Measurements from ENCODE around the gene ACCS. TPM values are rescaled to one million over a fixed set of nuclear protein-coding genes. Genes with fewer than 3 reads are reported as not detected.

ACCS gene
- total RNA-seq, 2 experiments from 2014 or later: 16.2 to 16.6 TPM

DNA sequence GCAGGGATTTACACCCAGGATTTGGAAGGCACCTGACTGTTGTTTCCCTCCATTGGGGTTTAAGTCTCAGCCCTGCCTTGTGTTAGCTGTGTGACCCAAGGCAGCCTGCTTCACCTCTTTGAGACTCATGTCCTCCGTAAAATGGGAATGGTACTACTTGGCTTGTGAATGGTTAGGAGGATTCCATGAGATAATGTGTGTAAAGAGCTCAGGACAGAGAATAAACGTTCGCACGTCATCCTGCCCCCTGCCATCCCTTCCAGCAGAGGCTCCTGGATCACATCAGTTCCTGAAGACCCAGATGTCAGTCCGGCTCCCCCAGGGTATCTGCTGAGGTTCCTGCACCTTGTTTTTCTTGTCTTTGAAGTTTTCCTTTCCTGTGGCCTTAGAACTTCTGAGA is 35.1 kb upstream of the ACCS start:
- Mint-ChIP-seq H3K4me1 (ENCODE audit: low read depth) (no peaks in the 10 kb centered on the region), H3K9me3 (peaks cover 5% of the 10 kb centered on the region), H3K27ac (no peak overlapping the region), H3K36me3 (ENCODE audit: low read depth) (no peaks in the 10 kb centered on the region), H3K27me3 (ENCODE audit: low read depth) (peaks cover 20% of the 10 kb centered on the region), H3K4me3 (no peak overlapping the region)
- CTCF ChIA-PET: interaction anchor here (1.4 kb wide), 1 partner anchor 141 kb away, joined by 4 read pairs; no protein-coding TSS in a partner anchor
- no peak for DNase-seq
- intact Hi-C loops (cut with micrococcal nuclease): no loop called here

DNA sequence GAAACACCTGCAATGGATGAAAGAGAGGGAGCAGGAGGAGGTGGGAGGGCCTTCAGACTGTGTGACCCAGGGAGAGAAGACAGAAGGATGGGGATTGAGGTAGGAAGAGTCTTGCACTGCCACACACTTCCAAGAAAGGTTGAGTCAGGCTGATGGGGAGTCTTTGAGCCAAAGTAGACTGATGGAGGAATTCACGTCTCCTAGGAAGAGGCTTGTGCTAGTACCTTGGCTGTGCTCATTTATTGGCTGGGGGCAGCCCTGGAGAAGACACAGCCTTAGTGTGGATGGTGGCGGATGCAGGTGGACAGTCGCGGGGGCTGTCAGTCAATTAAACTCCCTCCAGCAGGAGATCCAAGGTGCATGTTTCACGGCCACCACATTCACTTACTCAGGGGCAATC is 34.5 kb upstream of the ACCS start:
- H3K9me3 Mint-ChIP-seq: no peaks in the 10 kb centered on the region
- CTCF ChIA-PET: interaction anchor here (1.4 kb wide), 1 partner anchor 142 kb away, joined by 4 read pairs; no protein-coding TSS in a partner anchor
- intact Hi-C loops (cut with micrococcal nuclease): no loop called here
- H3K27me3 Mint-ChIP-seq (ENCODE audit: low read depth): peaks cover 18% of the 10 kb centered on the region
- H3K4me1 Mint-ChIP-seq (ENCODE audit: low read depth): no peaks in the 10 kb centered on the region
- H3K27ac Mint-ChIP-seq: no peak overlapping the region
- H3K36me3 Mint-ChIP-seq (ENCODE audit: low read depth): no peaks in the 10 kb centered on the region
- H3K4me3 Mint-ChIP-seq: no peak overlapping the region
- DNase-seq: no peak

- DNase-seq: no peak
- no peak overlapping the region for H3K27ac Mint-ChIP-seq
- no peaks in the 10 kb centered on the region for H3K9me3 Mint-ChIP-seq
- intact Hi-C loops (cut with micrococcal nuclease): no loop called here
- H3K4me1 Mint-ChIP-seq (ENCODE audit: low read depth): no peaks in the 10 kb centered on the region
- H3K4me3 Mint-ChIP-seq: no peak overlapping the region
- no peaks in the 10 kb centered on the region for H3K36me3 Mint-ChIP-seq (ENCODE audit: low read depth)
- peaks cover 16% of the 10 kb centered on the region for H3K27me3 Mint-ChIP-seq (ENCODE audit: low read depth)
- CTCF ChIA-PET: no interaction called here
Measured at GRCh38 chr11:44032299-44033085, 33.6 kb upstream of the ACCS start.

- H3K27ac Mint-ChIP-seq: no peak overlapping the region
- intact Hi-C loops (cut with micrococcal nuclease): no loop called here
- H3K4me1 Mint-ChIP-seq (ENCODE audit: low read depth): no peaks in the 10 kb centered on the region
Measured at GRCh38 chr11:44033411-44033850, 32.6 kb upstream of the ACCS start.

DNA sequence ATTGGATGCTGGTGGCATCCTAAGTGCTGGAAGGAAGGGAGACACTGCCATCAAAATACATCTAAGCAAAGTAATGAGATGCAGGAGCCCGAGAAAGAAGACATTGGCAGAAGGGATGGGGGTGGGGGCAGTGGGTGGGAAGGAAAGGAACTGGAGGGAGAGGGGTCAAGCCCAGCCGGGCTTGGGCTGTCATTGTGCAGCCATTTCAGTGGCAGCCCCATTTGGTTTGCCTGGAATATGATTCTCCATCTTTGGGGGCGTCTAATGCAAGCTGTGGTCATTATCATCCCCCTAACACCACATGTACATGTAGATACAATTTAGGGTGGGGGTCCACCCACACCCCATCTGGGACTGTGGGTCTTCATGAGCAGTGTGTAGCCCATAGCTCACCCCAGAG is 32.2 kb upstream of the ACCS start:
- intact Hi-C loops (cut with micrococcal nuclease): no loop called here
- CTCF ChIA-PET: no interaction called here
- no peak overlapping the region for H3K4me3 Mint-ChIP-seq
- no peaks in the 10 kb centered on the region for H3K36me3 Mint-ChIP-seq (ENCODE audit: low read depth)
- no peaks in the 10 kb centered on the region for H3K4me1 Mint-ChIP-seq (ENCODE audit: low read depth)
- no peak for DNase-seq
- no peak overlapping the region for H3K27ac Mint-ChIP-seq
- H3K27me3 Mint-ChIP-seq (ENCODE audit: low read depth): peaks cover 19% of the 10 kb centered on the region
- H3K9me3 Mint-ChIP-seq: no peaks in the 10 kb centered on the region

More at GRCh38 chr11:44033411-44033850, 32.6 kb upstream of the ACCS start:
- CTCF ChIA-PET: no interaction called here
- no peak for DNase-seq
- H3K9me3 Mint-ChIP-seq: no peaks in the 10 kb centered on the region
- H3K27me3 Mint-ChIP-seq (ENCODE audit: low read depth): peaks cover 19% of the 10 kb centered on the region
- no peak overlapping the region for H3K4me3 Mint-ChIP-seq
- no peaks in the 10 kb centered on the region for H3K36me3 Mint-ChIP-seq (ENCODE audit: low read depth)

- H3K9me3 Mint-ChIP-seq: no peaks in the 10 kb centered on the region
- peaks cover 15% of the 10 kb centered on the region for H3K27me3 Mint-ChIP-seq (ENCODE audit: low read depth)
- no peak overlapping the region for H3K4me3 Mint-ChIP-seq
- H3K36me3 Mint-ChIP-seq (ENCODE audit: low read depth): no peaks in the 10 kb centered on the region
- no peaks in the 10 kb centered on the region for H3K4me1 Mint-ChIP-seq (ENCODE audit: low read depth)
- no peak overlapping the region for H3K27ac Mint-ChIP-seq
- DNase-seq: peak; percentile 18
- CTCF ChIA-PET: interaction anchor here (0.9 kb wide), 1 partner anchor 145 kb away, joined by 4 read pairs; no protein-coding TSS in a partner anchor
- intact Hi-C loops (cut with micrococcal nuclease): loop anchor here (5.0 kb wide), 1 partner anchor 207 kb away; no protein-coding TSS in a partner anchor
Measured at GRCh38 chr11:44034639-44035038, 31.4 kb upstream of the ACCS start.

- intact Hi-C loops (cut with micrococcal nuclease): loop anchor here (1.0 to 5.0 kb wide), 3 partner anchors 93 to 210 kb away; no protein-coding TSS in a partner anchor
- peak; percentile 60 for DNase-seq
- Mint-ChIP-seq H3K4me1 (ENCODE audit: low read depth) (no peaks in the 10 kb centered on the region), H3K4me3 (no peak overlapping the region), H3K27me3 (ENCODE audit: low read depth) (peaks cover 8% of the 10 kb centered on the region), H3K9me3 (peaks cover 8% of the 10 kb centered on the region), H3K27ac (no peak overlapping the region), H3K36me3 (ENCODE audit: low read depth) (no peaks in the 10 kb centered on the region)
- CTCF ChIA-PET: interaction anchor here (0.6 to 4.0 kb wide), 2 partner anchors 20 to 148 kb away, joined by 4 to 18 read pairs; no protein-coding TSS in a partner anchor
Measured at GRCh38 chr11:44036811-44037657, 29.0 kb upstream of the ACCS start.

- H3K4me1 Mint-ChIP-seq (ENCODE audit: low read depth): no peaks in the 10 kb centered on the region
- CTCF ChIA-PET: interaction anchor here (0.7 to 4.0 kb wide), 2 partner anchors 148 to 416 kb away, joined by 3 to 18 read pairs; no protein-coding TSS in a partner anchor
- no peaks in the 10 kb centered on the region for H3K36me3 Mint-ChIP-seq (ENCODE audit: low read depth)
- H3K27ac Mint-ChIP-seq: no peak overlapping the region
- peaks cover 8% of the 10 kb centered on the region for H3K9me3 Mint-ChIP-seq
- no peak overlapping the region for H3K4me3 Mint-ChIP-seq
- DNase-seq: no peak
- H3K27me3 Mint-ChIP-seq (ENCODE audit: low read depth): peaks cover 8% of the 10 kb centered on the region
- intact Hi-C loops (cut with micrococcal nuclease): loop anchor here (1.0 to 5.0 kb wide), 3 partner anchors 93 to 210 kb away; no protein-coding TSS in a partner anchor
Measured at GRCh38 chr11:44037658-44037998, 28.4 kb upstream of the ACCS start.

DNA sequence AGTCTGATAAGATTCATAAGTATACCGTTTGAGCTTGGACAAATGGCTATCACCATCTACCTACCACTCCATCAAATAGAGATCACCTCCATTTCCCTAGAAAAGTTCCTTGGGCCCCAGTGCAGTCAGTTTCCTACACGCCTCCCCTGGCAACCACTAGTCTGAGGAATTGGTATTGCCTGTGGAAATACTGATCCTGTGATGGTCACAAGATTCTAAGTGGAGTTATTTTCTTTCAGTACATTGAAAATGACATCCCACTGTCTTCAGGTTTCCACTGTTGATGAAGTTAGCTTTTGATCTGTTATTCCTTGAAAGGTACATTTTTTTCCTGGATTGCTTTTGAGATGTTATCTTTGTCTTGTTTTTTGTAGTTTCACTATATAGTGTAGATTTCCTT is 22.9 kb upstream of the ACCS start:
- CTCF ChIA-PET: no interaction called here
- Mint-ChIP-seq H3K4me1 (ENCODE audit: low read depth) (no peaks in the 10 kb centered on the region), H3K4me3 (no peak overlapping the region), H3K9me3 (peaks cover 8% of the 10 kb centered on the region), H3K27ac (no peak overlapping the region), H3K36me3 (ENCODE audit: low read depth) (no peaks in the 10 kb centered on the region), H3K27me3 (ENCODE audit: low read depth) (no peaks in the 10 kb centered on the region)
- no peak for DNase-seq
- intact Hi-C loops (cut with micrococcal nuclease): no loop called here

DNA sequence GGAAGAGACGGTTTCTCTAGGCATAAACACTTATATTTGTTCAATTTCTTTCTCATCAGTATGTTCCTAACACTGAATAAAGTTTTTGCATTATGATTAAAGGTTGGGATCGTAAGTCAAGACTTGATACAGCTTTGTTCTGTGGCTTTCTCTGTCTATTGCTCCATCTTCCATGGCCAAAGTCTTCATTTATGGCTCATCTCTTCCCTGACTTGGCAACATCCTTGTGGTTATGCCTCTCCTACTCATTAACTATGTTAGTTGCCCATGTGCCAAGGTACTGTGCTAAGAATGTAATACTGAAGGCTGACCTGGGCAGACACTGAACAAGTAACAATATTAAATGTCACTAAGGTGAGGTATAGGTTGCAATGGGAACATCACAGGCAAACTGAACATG is 19.9 kb upstream of the ACCS start:
- Mint-ChIP-seq H3K27me3 (ENCODE audit: low read depth) (no peaks in the 10 kb centered on the region), H3K27ac (no peak overlapping the region), H3K9me3 (peaks cover 4% of the 10 kb centered on the region), H3K4me1 (ENCODE audit: low read depth) (no peaks in the 10 kb centered on the region), H3K36me3 (ENCODE audit: low read depth) (no peaks in the 10 kb centered on the region), H3K4me3 (no peak overlapping the region)
- no peak for DNase-seq
- intact Hi-C loops (cut with micrococcal nuclease): no loop called here
- CTCF ChIA-PET: interaction anchor here (0.6 kb wide), 1 partner anchor 27 kb away, joined by 3 read pairs; no protein-coding TSS in a partner anchor

DNA sequence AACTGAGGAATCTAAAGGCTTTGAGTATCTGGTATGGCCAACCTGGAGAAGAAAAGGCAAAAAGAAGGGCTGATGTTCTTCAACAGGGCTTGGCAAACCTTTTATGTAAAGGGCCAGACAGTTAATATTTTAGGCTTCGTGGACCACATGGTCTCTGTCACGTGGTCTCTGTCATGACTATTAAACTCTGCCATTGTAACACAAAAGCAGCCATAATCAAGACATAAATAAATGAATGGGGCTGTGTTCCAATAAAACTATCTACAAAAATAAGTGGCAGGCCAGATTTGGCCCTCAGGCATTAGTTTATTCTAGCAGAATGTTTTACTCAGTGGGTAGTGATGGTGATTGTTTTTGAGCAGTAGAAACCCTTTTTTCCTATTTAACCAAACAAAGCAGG is 18.8 kb upstream of the ACCS start:
- Mint-ChIP-seq H3K4me3 (no peak overlapping the region), H3K36me3 (ENCODE audit: low read depth) (no peaks in the 10 kb centered on the region), H3K4me1 (ENCODE audit: low read depth) (no peaks in the 10 kb centered on the region), H3K9me3 (no peaks in the 10 kb centered on the region), H3K27me3 (ENCODE audit: low read depth) (no peaks in the 10 kb centered on the region), H3K27ac (no peak overlapping the region)
- intact Hi-C loops (cut with micrococcal nuclease): no loop called here
- no peak for DNase-seq
- CTCF ChIA-PET: no interaction called here

- H3K4me3 Mint-ChIP-seq: no peak within 1 kb of the TSS
- H3K9me3 Mint-ChIP-seq: no peaks in the 10 kb centered on the region
- intact Hi-C loops (cut with micrococcal nuclease): no loop called here
- H3K4me1 Mint-ChIP-seq (ENCODE audit: low read depth): no peaks in the 10 kb centered on the region
- H3K36me3 Mint-ChIP-seq (ENCODE audit: low read depth): no peaks in the 10 kb centered on the region
- no peak for DNase-seq
- CTCF ChIA-PET: interaction anchor here (1.1 kb wide), 1 partner anchor 238 kb away, joined by 5 read pairs; no protein-coding TSS in a partner anchor
- no peaks in the 10 kb centered on the region for H3K27me3 Mint-ChIP-seq (ENCODE audit: low read depth)
- H3K27ac Mint-ChIP-seq: no peak within 1 kb of the TSS
Measured at GRCh38 chr11:44047931-44048431, 18.1 kb upstream of the ACCS start, which contains the start of gene ACCSL. Gene ACCSL (plus strand): TSS chr11:44047981. CDS start chr11:44048037, 56 bp downstream.

Data from activated naive CD4-positive, alpha-beta T cell treated with anti-CD3 and anti-CD28 coated beads for 36 hours (primary cell).